ENCODE results near the gene MAP2K3.
"Not testable (repeated sequence)": the region's sequence is repeated elsewhere in the genome, so short reads cannot be mapped to it uniquely, and the experiment has no call there.

Gene MAP2K3

GRCh38 chr17:21328778-21329177, 44.3 kb downstream of the MAP2K3 start:
- DNase-seq (ENCODE audit: low read depth in 2 of 2), result not testable (repeated sequence)

DNA sequence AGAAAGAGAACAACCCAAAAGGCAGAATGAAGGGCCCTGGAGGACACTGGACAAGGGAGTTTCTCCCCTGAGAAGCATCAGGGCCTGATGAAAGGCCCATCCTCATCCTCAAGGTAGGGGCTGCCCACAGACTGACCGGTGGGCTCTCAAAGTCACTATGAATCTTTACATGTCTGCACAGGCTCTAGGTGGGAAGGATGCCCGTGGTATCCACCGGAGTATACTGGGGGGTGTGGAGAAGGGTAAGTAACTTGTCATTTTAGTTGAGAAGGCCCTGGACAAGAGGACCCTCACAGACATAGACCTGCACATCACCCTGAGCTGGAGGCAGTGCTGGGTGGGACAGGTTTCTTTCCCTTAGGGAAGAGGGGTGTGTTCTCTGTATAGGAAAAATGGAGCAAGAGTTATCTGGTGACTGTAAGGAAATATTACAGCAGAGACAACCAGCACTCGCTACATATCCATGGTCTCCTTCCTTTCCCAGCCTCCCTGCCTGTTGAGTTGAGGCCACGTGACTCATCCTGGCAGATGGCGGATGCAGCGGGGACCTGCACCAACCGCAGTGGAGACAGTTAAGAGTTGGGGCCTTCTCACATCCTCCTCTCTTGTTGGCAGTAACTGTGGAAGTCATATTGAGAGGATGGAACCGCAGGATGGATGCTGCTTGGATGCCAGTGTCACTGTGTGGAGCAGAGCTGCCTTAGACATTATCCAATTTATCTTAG, 46.1 kb downstream of the MAP2K3 start:
- DNase-seq (ENCODE audit: low read depth in 2 of 2), result no peak

GRCh38 chr17:21336541-21337294, 52.2 kb downstream of the MAP2K3 start:
- not testable (repeated sequence) for DNase-seq (ENCODE audit: low read depth in 2 of 2)

DNA sequence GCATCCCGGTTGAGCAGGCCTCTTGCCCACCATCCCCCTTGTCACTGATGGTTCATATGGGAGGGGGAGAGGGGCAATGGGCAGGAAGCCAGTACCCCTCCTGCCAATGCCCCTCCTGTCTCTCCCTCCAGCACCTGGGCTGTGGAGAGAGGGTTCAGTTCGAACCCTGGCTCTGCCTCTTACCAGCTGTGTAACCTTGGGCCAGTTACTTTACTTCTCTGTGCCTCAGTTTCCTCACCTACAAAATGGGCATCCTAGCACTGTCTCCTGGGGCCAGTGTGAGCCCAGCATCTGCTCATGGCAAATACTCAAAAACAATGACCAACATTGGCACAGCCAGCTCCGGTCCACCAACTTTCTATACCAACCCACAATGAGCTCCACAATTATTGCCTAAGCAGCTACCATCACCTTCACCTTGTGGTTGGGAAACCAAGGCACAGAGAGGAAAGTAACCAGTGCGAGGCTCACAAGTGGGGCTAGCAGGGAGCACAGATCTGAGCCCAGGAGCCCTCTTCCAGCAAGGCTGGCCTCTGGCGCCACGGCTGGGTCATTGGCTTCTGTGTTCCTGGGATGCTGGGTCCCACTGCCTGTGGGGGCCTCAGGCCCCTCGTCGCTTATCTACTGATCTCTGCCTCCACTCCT, 53.6 kb downstream of the MAP2K3 start:
- DNase-seq (ENCODE audit: low read depth in 2 of 2), result not testable (repeated sequence)

GRCh38 chr17:21339011-21339410, 54.5 kb downstream of the MAP2K3 start:
- no peak for DNase-seq (ENCODE audit: low read depth in 2 of 2)

- not testable (repeated sequence) for DNase-seq (ENCODE audit: low read depth in 2 of 2)
Measured at GRCh38 chr17:21339571-21339970, 55.1 kb downstream of the MAP2K3 start.

- not testable (repeated sequence) for DNase-seq (ENCODE audit: low read depth in 2 of 2)
Measured at GRCh38 chr17:21340407-21340806, 55.9 kb downstream of the MAP2K3 start.

DNA sequence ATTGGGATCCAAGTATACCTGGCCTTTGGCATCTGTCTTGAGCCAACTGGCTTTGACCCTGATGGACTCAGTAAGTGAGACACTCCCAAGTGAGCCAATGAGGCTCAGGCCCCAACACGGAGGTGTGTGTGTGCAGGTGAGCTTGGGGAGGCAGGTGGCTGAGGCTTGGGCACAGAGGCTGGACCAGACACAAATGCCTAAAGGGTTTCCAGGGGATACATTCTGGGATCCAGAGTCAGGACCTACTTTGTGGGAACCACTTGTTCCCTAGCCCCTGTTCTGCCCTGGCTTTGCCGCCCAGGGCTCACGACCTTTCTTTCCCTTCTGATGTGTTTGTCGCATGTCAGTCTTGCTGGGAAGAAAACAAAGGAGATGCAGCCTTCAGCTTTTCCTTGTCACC, 56.8 kb downstream of the MAP2K3 start:
- not testable (repeated sequence) for DNase-seq (ENCODE audit: low read depth in 2 of 2)

- DNase-seq (ENCODE audit: low read depth in 2 of 2), result not testable (repeated sequence)
Measured at GRCh38 chr17:21341925-21342540, 57.5 kb downstream of the MAP2K3 start.

GRCh38 chr17:21343061-21343949, 58.8 kb downstream of the MAP2K3 start:
- not testable (repeated sequence) for DNase-seq (ENCODE audit: low read depth in 2 of 2)

DNA sequence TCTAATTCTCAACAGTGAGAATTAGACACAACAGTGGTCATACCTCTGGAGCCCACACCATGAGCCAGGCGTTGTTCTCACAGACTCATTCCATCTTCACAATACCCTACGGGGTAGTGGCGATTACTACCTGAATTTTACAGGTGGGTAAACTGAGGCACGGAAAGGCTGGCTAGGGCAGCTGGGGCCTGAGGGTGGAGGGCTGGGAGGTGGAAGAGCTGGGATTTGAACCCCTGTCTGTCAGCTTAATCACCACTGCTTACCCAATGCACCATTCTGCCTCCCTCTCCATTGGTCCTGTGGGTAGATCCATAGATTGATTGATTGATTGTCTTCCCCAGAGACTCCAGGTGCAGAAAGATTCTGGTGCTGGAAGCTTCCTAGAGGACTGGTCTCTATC, 60.3 kb downstream of the MAP2K3 start:
- not testable (repeated sequence) for DNase-seq (ENCODE audit: low read depth in 2 of 2)

GRCh38 chr17:21345236-21345635, 60.7 kb downstream of the MAP2K3 start:
- no peak for DNase-seq (ENCODE audit: low read depth in 2 of 2)

DNA sequence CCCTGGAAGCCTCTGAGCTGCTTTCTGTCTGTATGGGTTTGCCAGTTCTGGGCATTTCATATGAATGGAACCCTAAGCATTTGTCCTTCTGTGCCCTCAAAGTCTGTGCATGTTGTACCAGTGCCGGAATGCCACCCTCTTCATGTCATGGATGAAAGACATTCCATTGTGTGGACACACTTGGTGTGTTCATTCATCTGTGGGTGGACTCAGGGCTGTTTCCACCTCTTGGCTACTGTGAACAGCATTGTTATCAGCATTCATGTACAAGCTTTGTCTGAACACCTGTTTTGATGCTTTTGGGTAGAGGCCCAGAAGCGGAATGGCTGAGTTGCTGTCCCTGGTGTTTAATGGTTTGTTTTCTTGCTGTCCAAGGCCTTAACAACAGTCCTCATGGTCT, 61.6 kb downstream of the MAP2K3 start:
- DNase-seq (ENCODE audit: low read depth in 2 of 2), result not testable (repeated sequence)

DNA sequence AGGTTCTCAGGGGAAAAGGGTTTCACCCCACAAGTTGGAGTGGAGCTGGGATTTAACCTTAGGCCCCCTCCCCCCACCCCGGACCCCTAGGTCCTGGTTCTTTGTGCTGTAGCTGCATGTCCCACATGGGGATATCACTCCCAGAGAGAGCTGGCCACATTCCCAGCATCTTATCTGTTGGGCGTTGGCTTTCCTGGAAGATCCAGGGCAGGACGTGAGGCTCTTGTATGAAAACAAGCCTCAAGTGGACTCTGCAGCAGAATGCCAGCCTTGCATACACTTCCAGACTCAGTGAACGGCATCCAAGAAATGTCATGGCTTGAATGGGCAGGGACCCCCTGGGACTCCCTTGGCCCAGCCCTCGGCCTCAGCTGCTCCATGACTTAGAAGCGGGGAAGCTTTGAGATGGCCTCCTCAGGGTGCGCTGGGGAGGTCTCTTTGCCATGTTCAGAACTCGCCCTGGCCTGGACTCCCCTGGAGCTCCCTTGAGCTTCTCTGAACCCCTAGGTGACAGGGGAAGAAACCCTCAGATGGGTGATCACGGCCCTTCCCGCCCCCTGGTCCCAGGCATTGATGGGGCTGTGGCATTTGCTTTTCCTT, 62.2 kb downstream of the MAP2K3 start:
- DNase-seq (ENCODE audit: low read depth in 2 of 2), result not testable (repeated sequence)

DNA sequence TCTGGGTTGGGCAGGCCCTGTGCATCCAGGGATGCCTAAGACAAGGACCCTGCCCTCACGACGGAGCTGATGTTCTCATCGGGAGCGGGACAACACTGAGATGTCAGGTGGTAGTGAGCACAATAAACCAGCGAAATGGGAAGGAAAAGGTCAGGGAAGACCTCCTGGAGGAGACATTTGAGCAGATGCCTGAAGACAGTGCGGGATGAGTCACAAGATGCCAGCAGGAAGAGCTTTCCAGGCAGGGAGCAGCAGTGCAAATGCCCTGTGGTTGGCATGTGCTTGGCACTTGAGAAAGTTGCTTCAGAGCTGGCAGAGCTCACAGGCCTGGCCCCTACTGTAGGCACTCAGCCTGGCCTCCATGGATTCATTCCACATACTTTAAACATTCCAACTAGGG, 63.1 kb downstream of the MAP2K3 start:
- DNase-seq (ENCODE audit: low read depth in 2 of 2), result not testable (repeated sequence)

GRCh38 chr17:21348081-21348925, 63.8 kb downstream of the MAP2K3 start:
- DNase-seq (ENCODE audit: low read depth in 2 of 2), result not testable (repeated sequence)

GRCh38 chr17:21348926-21349261, 64.4 kb downstream of the MAP2K3 start:
- DNase-seq (ENCODE audit: low read depth in 2 of 2), result not testable (repeated sequence)

GRCh38 chr17:21349358-21350050, 65.0 kb downstream of the MAP2K3 start:
- not testable (repeated sequence) for DNase-seq (ENCODE audit: low read depth in 2 of 2)

GRCh38 chr17:21350495-21350894, 66.0 kb downstream of the MAP2K3 start:
- DNase-seq (ENCODE audit: low read depth in 2 of 2), result not testable (repeated sequence)

All from stimulated activated CD8-positive, alpha-beta memory T cell treated with anti-CD3 and anti-CD28 coated beads, Interleukin-7, amount 100 ng/mL, for 1 hour (primary cell).